Smooth muscle cell (in vitro differentiated cells): ENCODE data around the gene KDM6B. TPM values are rescaled to one million over a fixed set of nuclear protein-coding genes. Genes with fewer than 3 reads are reported as not detected.

ENCODE experiments used
- DNase-seq: peaks from one replicate; lab custom pipeline; 2025; ENCODE audit not compliant: unreplicated experiment; lab: John Stamatoyannopoulos, UW
- H2AFZ ChIP-seq: fragments of 200-600 bp; sonication (generic); 2 replicates; pipeline ENCODE4 v1.6.0; 2016; ENCODE audit warnings: antibody characterized with exemption, low read depth, mild to moderate bottlenecking
- H3F3A ChIP-seq: fragments of 200-600 bp; sonication (generic); 2 replicates; pipeline ENCODE4 v1.6.0; 2017; ENCODE audit warnings: antibody characterized with exemption, low read depth
- H3K27ac ChIP-seq: fragments of 200-600 bp; sonication (generic); 2 replicates; pipeline ENCODE4 v1.5.1; 2016; ENCODE audit warnings: low read depth, mild to moderate bottlenecking
- H3K27me3 ChIP-seq: fragments of 200-600 bp; sonication (generic); 2 replicates; pipeline ENCODE4 v1.6.1; 2016; ENCODE audit warnings: low read depth, mild to moderate bottlenecking
- H3K36me3 ChIP-seq: fragments of 200-600 bp; sonication (generic); 2 replicates; pipeline ENCODE4 v1.5.1; 2016; ENCODE audit warnings: low read depth
- H3K4me1 ChIP-seq: fragments of 200-600 bp; sonication (generic); 2 replicates; pipeline ENCODE4 v1.5.1; 2016; ENCODE audit warnings: low read depth
- H3K4me2 ChIP-seq: fragments of 200-600 bp; sonication (generic); 2 replicates; pipeline ENCODE4 v1.6.0; 2016; ENCODE audit warnings: mild to moderate bottlenecking
- H3K4me3 ChIP-seq: fragments of 200-600 bp; sonication (generic); 2 replicates; pipeline ENCODE4 v1.5.1; 2016; ENCODE audit warnings: mild to moderate bottlenecking
- H3K79me2 ChIP-seq: fragments of 200-600 bp; sonication (generic); 2 replicates; pipeline ENCODE4 v1.6.0; 2016; ENCODE audit warnings: low read depth, mild to moderate bottlenecking
- H3K9ac ChIP-seq: fragments of 200-600 bp; sonication (generic); 2 replicates; pipeline ENCODE4 v1.6.0; 2016; ENCODE audit warnings: low read depth
- H3K9me3 ChIP-seq: fragments of 200-600 bp; sonication (generic); replicated peaks from 2 replicates; pipeline ENCODE4 v1.5.1; 2016; ENCODE audit warnings: low read depth
- H4K20me1 ChIP-seq: fragments of 200-600 bp; sonication (generic); 2 replicates; pipeline ENCODE4 v1.6.0; 2016; ENCODE audit warnings: low read depth
- CTCF ChIP-seq: fragments of 200-600 bp; sonication (generic); IDR thresholded peaks from 2 replicates; pipeline ENCODE4 v1.5.1; 2017; ENCODE audit warnings: borderline replicate concordance, mild to moderate bottlenecking, antibody characterized with exemption; ENCODE audit not compliant: insufficient read depth, poor library complexity, severe bottlenecking
- WGBS: methylation state at CpG from one replicate; pipeline ENCODE4 v1.1.7; 2016; ENCODE audit warnings: low lambda C conversion rate; 5-methylcytosine and 5-hydroxymethylcytosine counted together
- polyA plus RNA-seq: library from polyadenylated mRNA; unstranded; fragments of >200 nt; fragmentation: Nextera tagmentation; extraction: Ambion mirVana; gene quantifications from 2 replicates; pipeline ENCODE4 v1.2.1, GENCODE V29; 2016
- total RNA-seq: library from RNA; depleted of rRNA; stranded (reverse); fragments of >200 nt; gene quantifications from 2 replicates; pipeline ENCODE4 v1.2.3, GENCODE V29; 2014

KDM6B gene
- total and polyA plus RNA-seq, 2 experiments from 2014 or later: 5.8 to 9.1 TPM

GRCh38 chr17:7843536-7844291, 9.7 kb downstream of the KDM6B start:
- no peaks in the 10 kb centered on the region for H3K36me3 ChIP-seq
- H3K4me3 ChIP-seq: peak overlapping the region; percentile 66
- H2AFZ ChIP-seq: no peak overlapping the region
- no peaks in the 10 kb centered on the region for H3K9me3 ChIP-seq
- peak overlapping the region; percentile 90 for H3K4me2 ChIP-seq
- peaks cover 22% of the 10 kb centered on the region for H3K4me1 ChIP-seq
- no peaks in the 10 kb centered on the region for H3K27me3 ChIP-seq
- TF ChIP-seq CTCF: no peak
- peak; percentile 88 for DNase-seq
- H3K79me2 ChIP-seq: peaks cover 57% of the 10 kb centered on the region
- H3K9ac ChIP-seq: peak overlapping the region; percentile 100
- H3F3A ChIP-seq: peaks cover 35% of the 10 kb centered on the region
- under 1% methylated on average over 38 of the region's 61 CpGs for WGBS
- peak overlapping the region; percentile 100 for H3K27ac ChIP-seq
- H4K20me1 ChIP-seq: peaks cover 71% of the 10 kb centered on the region

DNA sequence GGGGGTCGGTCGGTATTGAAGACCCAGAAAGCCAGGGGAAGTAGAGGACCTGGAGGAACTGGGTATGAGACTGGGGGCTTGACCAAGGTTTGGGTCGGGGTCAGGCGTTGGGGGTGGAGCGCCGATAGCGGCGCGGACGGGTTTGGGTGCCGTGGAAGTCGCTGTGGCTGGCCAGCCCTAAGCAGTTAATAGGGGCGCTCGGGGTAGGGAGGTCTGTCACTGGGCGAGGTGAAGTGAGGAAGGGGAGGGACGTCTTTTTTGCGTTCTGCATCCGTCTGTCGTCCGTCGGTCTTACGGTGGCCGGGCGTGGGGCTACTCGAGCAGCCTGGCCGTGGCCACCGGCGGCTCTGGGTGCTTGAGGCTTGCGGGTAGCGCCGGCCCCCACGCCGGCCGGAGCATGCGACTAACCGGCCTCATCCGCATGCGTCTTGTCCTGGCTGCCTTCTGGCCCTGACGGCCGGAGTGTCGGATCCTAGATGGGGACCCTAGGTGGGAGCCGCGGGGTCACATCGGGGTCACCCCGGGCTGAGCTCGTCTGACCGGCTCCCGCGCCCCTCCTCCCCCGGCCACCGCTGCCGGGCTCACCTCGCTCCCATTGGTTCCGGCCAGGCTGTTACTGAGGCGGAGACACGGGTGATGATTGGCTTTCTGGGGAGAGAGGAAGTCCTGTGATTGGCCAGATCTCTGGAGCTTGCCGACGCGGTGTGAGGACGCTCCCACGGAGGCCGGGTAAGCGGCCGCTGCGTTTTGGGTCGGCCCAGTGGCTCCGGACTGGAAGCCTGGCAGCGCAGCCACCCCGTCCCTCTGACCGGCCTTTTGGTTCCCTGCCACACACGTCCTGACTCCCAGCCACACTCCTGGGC, 10.5 kb downstream of the KDM6B start:
- no peaks in the 10 kb centered on the region for H3K27me3 ChIP-seq
- peaks cover 27% of the 10 kb centered on the region for H3F3A ChIP-seq
- peaks cover 71% of the 10 kb centered on the region for H4K20me1 ChIP-seq
- no peaks in the 10 kb centered on the region for H3K9me3 ChIP-seq
- WGBS: 1% methylated on average over 64 of the region's 71 CpGs
- H3K27ac ChIP-seq: peak overlapping the region; percentile 100
- H3K79me2 ChIP-seq: peaks cover 54% of the 10 kb centered on the region
- peak; percentile 58 for DNase-seq
- H3K4me3 ChIP-seq: peak overlapping the region; percentile 66
- H3K9ac ChIP-seq: peak overlapping the region; percentile 100
- H3K36me3 ChIP-seq: no peaks in the 10 kb centered on the region
- no peak for TF ChIP-seq CTCF
- no peak overlapping the region for H2AFZ ChIP-seq
- H3K4me2 ChIP-seq: peak overlapping the region; percentile 90
- peaks cover 21% of the 10 kb centered on the region for H3K4me1 ChIP-seq

- Histone ChIP-seq H3K9ac (peak overlapping the region; percentile 100), H2AFZ (no peak overlapping the region), H3K9me3 (no peaks in the 10 kb centered on the region), H3K27ac (peak overlapping the region; percentile 100), H3K27me3 (no peaks in the 10 kb centered on the region), H3K4me2 (peak overlapping the region; percentile 90), H4K20me1 (peaks cover 73% of the 10 kb centered on the region), H3K4me1 (peaks cover 12% of the 10 kb centered on the region), H3F3A (peaks cover 18% of the 10 kb centered on the region), H3K4me3 (peak overlapping the region; percentile 66), H3K36me3 (no peaks in the 10 kb centered on the region), H3K79me2 (peaks cover 52% of the 10 kb centered on the region)
- DNase-seq: no peak
- 90% methylated on average over 15 of the region's 15 CpGs for WGBS
- TF ChIP-seq CTCF: no peak
Observed at GRCh38 chr17:7845359-7846062, 11.5 kb downstream of the KDM6B start.
